Activated CD4-positive, alpha-beta T cell treated with anti-CD3 and anti-CD28 coated beads for 1 hour (primary cell): ENCODE measurements around the gene FBXL13.

Experiments
- DNase-seq: peaks from one replicate; pipeline ENCODE4 v3.0.0-alpha.2; 2020

FBXL13 gene

DNA sequence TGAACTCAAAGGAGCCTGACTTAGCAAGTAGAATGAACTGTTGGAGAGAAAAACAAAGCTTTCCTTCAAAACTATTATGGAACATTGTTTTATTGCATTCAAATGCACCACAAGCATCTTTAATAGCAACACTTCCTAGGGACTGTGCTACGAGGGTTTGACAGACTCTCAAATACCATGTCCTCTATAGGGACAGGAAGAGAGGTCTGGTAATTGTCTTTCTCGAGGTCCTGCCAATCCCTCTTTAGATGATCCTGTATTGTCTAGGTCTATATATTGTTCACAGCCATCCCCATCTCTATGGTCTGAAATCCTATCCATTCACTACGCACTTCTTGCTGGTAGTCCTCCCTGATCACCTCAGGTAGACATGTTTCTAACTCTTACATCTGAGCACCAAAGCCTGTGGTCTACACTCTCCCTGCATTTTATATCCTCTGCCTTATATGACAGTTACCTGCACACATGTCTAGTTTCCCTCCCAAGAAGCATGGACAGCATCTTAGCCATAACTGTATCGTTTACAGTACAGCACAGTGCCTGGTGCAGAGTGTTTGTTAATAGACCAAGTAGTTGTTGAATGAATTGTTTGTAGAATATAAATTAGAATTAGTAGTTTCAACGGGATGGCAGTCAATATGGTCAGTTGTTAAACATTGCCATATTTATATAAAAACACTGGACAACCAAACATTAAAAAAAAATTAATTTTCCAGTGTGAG is 183.5 kb downstream of the FBXL13 start:
- DNase-seq = no peak

DNA sequence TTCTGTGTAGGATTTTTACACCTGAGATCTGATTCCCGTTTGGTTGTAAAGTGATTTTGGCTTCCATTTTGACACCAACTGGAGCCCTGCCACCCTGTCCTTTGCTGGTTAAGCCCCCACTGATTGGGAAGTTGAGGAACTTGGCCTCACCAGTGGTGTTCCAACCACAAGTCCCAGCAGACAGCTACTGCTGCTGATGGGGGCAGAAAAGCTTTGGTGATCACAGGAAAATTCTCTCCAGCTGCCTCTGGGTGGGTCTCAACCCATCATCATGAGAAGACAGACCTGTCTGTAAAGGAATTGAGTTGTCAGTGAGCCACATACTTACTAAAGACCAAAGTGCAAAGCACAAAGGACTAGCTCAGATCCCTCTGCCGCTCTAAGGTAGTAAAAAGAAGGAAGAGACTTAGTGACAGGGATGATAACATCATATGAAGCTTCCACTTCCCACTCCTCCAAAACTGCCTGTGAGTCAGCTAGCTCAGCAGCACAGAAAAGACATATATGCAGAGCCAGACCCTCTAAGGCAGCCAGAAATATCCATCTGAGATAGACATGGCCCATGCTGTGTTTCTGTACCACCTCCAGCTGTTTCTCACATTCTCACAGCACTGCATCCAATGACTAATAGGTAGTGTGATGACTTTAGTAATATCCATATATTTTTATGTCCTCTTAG is 184.2 kb downstream of the FBXL13 start:
- DNase-seq = no peak

DNA sequence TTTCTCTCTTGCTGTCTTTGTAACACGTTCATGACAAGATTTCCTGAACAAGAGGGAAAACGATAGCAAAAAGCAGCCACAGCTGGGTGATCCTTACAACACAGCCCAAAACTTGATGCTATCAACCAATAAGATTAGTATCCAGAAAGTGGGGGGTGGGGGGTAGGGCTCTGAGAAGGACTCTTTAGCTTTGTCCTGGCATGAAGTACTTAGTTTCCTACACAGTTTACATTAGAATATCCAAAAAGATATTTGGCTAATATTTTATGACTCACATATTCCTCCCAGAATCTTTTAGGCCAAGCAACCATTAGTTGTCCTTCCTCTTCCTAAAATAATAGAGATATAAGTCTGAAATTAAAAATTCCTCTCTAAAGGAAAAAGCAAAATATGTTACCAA is 184.7 kb downstream of the FBXL13 start:
- DNase-seq = no peak

DNA sequence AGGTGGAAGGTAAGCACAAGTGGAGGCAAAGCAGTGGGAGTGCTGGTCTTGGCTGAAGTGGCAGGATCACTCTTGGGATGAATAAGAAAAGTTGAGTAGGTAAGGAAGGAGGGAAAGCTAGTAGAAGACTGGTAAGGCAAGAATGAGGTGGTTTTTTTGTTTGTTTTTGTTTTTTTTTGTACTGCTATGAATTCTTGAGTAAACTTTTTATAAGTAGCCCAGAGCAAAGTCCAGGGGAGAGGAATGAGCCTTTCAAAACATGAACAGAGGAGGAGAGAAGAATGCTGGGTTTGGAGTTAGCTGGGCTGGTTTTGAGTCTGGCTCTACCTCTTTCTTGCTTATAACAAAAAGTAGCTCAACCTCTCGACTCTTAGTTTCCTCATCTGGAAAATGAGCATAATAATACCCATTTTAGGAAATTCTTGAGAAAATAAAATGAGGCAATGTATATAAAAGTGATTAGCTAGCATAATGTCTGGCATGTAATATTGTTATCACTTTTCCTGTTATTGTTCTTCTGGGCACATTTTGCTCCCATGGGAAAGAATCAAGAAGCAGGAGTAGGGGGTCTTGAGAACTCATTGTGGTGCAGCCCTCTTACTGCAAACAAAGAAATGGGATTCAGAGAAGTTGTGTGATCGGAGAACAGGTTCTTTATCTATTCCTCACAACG is 185.9 kb downstream of the FBXL13 start:
- no peak for DNase-seq

DNA sequence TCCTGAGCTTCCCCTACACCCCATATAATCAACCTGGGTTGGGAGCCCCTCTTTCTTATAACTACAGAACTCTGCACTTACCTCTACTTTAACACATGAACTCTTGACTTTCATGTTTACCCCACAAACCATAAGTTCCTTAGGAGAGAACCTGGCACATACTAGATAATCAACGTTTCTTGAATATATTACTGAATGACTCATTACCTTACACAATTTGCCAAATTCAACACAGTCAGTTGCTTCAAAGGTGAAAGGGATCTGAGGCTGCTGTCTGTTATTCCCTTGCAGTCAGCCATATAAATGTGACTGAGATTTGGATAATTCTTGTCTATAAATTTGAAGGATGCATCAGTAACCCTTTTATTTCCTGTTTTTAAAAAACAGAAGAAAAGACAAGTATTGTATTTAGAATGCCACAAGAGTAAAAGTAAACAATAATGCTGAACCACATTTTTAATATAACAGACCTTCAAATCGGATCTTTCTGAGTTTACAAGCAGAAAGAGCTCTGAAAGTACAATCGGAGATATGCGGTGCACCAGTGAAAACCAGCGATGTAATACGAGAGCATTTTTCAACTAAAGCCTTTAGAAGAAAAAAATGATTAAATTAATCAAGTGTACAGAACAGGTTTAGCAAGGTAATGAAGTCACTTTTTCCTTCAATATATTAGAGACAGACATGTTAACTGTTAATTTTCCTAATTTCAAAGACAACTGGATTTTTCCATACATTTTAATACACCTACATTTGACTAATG is 191.3 kb downstream of the FBXL13 start:
- no peak for DNase-seq

DNA sequence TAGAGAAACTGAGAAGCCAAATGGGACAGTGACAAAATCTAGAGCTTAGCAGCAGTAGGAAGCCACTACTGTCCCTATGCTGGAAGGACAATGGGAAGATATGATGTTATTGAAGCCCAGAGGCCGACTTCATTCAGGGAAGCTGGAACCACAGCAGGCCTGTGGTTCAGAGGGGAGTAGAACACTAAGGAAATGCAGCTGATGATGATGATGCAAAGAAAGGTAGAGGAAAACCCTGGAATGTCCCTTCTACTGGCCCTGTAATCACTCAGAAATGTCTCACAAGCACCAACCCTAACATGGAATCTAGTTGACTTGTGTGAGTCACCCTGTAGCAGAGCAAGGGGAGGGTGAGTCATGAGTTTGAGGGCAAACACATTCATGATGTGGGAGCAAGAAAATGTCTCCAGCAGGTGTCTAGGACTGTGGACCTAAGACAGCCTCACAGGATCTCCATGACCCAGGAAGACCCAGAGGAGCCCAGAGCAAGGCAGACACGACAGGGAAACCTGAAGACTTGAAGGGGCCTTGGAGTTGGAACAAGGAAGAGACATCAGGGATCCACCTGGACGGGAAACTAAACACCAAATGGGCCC is 198.8 kb downstream of the FBXL13 start:
- no peak for DNase-seq

DNA sequence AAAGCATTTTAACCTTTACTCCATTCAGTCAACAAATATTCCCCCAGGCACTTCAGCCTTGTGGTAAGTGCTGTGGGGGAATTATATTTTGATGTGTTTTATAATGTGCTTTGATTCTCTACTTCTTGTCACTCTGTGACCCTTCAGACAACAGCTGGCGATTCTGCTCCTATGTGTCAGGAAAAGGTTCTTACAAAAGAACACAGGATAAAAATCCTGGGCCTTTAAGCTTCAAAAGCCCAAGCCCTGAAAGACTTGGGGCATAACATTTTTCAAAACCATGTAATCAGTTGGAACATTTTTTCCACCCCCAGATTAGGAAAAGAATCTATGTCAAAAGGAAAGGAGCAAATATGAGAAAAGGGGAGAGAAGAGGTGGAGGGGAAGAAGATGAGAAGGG is 199.6 kb downstream of the FBXL13 start:
- no peak for DNase-seq

DNA sequence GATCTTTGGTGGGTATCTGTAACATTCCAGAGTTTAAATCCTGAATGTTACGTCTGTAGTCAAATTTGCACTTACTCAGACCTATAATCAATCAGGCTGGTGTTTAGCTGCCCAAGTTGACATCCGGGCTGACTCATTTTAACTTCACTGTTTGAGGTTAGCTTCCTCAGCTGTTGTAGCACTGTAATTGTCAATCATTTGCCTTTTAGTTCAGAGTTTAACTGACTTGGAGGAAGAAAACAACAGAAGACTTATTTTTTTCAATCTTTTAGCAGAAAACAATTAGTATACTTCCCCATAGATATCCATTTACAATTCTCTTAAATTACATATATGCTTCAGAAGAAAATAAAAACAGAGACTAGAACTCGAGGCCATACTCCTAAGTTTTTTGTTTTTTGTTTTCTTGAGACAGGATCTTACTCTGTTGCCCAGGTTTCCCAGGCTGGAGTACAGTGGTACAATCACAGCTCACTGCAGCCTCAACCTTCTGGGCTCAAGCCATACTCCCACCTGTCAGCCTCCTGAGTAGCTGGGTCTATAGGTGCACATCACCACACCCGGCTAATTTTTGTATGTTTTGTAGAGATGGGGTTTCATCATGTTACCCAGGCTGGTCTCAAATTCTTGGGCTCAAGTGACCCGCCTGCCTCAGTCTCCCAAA is 200.3 kb downstream of the FBXL13 start:
- DNase-seq = no peak

DNA sequence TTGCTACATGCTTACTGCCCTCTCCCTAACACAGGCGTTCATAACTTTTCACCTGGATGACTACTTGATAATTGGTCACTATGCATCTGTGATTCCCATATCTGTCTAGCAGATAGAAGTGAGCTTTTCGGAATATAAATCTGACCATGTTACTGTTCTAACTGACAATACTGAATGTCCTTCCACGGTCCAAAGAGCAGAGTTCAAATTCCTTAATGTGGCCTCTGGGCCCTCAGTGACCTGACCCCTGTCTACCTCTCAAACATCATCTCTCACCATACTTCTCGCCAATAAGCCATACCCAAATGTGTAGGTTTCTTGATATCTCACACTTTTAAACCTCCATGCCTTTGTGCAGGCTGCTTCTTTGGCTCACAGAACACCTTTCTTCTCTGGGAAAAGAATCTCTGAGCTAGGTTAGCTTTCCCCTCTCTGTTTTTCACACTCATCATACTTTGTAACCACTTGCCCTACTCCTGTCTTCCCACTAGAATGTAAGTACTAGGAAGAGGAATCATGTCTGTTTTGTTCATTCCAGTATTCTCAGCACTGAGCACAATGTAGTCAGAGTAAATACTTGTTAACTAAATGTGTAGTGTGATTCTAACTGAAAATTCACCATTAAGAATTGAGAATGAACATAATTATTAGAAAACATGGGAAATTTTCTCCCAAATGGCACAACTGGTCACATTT is 201.0 kb downstream of the FBXL13 start:
- no peak for DNase-seq

DNA sequence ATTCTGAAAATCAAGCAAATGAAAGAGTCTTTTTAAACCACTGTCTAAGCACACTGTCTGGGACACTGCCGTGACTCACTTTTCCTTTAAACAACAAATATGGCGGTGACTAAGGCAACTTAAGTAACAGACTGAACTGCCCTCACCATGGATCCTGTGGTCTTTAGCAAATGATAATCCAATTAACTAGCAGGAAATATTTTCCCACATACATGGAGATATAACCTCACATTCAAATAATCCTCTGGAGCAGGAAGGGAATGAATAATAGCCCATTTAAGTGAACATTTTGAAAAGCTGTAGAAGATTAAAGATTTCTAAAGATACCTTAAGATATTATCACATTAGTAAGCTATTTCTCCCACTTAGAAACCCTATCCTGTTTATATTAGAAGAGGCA is 202.1 kb downstream of the FBXL13 start:
- no peak for DNase-seq

DNA sequence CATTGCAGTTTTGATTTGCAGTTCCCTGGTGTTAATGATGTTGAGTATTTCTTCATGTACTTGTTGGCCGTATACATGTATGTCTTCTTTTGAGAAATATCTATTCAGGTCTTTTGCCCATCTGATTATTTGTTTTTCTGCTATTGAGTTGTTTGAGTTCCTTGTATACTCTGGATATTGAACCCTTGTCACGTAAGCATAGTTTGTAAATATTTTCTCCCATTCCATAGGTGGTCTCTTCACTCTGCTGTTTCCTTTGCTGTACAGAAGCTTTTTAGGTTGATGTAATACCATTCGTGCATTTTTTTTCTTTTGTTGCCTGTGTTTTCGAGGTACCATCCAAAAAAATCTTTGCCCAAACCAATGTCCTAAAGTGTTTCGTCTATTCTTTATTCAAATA is 205.4 kb downstream of the FBXL13 start:
- DNase-seq = no peak

DNA sequence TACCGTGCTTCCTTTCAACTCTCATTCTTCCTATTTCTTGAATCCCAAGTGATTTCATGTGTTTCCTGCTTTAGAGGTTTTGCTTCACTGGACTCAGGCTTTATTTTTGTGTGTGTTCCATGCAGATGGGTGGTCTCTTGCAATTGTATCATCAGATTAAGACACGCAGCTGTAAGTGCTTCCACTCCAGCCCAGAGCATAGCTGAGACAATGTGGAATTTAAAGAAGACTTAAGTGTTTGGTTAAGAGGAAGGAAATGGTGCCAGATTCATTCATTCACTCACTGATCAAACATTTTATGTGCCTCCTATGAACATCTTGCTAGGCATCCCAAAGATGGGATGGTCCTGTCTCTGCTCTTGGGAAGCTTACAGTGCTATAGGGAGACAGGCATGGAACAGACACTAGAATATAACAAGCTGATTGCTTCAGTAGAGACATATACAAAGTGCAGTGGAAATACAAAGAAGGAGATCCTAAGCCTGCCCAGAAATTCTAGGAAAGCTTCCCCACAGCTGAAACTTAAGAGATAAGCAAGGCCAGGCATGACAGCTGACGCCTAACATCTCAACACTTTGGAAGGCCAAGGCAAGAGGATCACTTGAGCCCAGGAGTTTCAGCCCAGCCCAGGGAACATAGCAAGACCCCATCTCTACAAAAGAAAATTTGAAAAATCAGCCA is 207.9 kb downstream of the FBXL13 start:
- no peak for DNase-seq

DNA sequence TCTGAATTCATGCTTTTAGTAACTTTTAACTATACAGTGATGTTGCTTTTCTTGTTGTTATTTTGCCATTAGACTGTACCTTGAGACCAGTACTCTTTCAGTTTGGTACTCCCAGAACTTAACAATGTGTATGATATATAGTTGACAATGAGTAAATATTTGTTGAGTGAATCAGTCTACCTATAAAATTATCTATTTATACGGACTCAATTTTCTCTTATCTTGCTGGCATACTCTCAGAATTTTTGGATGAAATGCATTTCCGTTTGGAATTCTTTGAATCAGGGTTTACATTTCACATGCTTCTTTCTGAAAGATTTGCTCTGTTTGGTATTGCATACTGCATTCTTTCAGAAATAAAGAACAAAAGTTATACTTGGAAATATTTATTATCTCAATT is 209.6 kb downstream of the FBXL13 start:
- DNase-seq = no peak

DNA sequence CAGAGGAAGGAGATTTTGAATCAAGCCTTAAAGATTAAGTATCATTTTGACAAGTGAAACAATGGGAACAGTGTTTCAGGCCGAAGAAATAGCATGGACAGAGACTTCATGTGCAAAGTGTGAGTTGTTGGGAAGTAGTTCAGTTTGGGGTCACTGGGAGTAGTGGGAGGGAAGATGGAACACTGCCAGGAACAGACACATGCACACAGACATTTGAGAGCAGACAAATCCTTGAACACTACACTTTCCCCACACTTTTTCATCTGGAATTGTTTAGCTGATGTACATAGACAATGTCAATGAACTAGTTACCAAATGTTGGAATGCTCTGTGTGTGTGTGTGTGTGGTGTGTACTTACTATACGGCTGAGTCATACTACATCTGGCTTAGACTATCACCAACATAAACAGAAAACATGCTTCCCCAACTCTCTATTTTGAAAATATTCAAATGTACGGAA is 214.2 kb downstream of the FBXL13 start:
- no peak for DNase-seq

DNA sequence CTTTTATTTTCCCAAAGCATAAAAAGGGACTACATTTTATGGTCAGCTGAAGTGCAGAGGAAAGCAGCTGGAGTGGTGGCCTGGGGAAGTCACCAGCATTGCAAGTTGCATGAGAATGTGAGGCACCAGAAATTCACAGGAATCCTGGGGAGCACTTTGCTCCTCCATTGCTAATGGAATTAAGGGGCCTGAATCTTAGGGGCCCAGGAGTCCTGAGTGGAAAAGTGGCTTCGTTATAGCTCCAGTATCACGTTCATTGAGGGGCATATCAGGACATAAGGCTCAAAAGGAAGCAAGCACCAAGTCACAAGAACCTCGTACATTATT is 214.8 kb downstream of the FBXL13 start:
- no peak for DNase-seq

DNA sequence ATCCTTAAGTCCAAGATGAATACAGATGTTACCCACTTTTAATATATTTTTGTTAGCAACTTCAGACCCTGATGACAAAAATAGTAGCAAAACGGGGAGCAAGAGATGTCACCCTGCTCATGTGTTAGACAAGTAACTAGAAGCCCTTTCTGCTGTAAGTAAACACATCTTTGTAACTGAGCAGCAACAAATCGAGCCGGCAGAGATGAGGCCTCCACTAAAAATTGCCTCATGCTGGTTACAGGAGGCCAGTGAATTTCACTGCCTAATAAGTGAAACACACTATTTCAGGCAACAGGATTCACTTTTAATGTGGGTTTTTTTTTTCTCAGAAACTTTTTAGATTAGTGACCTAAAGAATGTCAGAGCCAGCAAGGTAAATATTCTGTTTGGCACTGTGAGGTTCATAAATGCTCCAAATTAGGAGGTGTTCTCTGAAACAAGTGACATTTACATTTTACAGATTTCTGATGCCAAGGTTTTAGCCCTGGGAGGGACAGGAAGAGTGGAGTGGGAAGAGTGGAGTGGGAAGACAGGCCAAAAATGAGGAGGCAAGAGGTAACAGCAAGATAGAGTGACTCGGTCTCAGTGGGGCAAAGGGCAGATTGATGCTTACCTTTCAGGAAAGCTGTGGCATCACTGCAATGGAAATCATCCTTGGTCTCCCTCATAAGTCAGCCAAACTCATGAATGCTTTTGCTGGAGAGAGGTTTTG is 215.4 kb downstream of the FBXL13 start:
- no peak for DNase-seq

DNA sequence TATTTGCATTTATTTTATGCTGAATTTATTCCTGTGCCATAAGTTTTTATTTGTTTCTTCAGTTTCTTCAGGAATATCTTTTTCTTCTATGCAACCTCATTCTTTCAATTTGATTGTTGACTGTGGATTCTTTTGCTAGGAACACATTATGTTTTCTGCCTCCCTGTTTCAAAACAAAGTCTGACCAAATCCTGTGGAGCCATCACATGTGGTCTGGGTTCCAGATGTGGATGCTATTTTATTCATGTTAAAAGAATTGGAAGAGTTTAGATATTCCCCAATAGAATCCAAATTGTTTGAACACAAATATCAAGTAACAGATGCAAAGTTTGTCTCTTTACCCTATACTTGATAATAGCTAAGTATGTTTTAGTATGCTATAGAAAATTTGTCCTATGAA is 218.6 kb downstream of the FBXL13 start:
- no peak for DNase-seq

DNA sequence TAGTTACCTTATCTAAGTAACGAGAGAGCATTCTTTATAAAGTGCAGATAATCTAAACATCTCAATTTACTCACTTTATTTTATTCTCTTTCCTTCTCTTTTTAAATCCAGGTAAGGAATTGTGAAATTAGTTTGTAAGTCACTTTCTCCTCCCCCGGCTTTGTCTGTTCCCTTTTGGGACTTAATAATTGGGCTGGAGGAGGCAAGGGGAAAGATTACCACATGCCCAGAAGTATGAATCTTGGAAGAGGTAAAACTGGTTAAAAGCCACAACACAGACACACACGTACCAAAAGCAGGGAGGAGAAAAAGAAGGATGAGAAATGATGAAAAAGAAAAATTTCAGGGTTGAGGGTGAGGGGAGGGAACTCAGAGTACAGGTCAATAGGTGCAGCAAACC is 225.1 kb downstream of the FBXL13 start:
- no peak for DNase-seq

DNA sequence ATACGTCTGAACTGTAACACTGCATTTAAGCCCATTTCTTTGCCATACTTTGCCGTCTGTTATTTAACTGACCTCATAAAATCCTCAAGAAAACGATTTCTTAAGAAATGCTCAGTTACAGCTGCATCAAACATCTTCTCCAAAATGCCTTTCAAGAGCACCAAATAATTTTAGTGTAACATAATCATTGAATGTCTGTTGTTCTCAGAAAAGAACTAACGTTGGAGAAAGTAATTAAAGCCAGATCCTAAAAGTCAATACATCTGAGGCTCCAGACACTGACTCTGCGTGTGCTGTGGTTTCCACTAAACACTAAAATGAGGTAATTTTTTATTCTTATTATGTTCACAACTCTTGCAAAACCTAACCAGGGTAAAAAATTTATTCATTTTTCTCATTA is 225.5 kb downstream of the FBXL13 start:
- no peak for DNase-seq

DNA sequence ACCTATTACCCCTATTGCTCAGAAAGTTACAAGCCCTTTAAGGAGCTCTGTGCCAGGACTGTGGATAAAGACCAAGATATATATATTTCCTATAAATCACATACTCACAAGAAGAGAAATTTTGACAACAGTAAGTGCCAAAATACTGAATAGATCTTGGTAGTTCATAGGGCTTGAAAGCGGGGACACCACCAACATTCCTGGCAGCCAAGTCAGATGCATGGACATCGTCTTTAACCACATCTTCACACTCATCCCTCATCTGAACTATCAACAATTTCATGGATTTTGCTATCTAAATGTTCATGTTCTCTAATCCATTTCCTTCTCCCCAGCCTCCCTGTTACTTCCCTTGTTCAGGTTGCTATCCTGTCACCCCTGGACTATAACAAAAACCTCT is 229.2 kb downstream of the FBXL13 start:
- DNase-seq = no peak

DNA sequence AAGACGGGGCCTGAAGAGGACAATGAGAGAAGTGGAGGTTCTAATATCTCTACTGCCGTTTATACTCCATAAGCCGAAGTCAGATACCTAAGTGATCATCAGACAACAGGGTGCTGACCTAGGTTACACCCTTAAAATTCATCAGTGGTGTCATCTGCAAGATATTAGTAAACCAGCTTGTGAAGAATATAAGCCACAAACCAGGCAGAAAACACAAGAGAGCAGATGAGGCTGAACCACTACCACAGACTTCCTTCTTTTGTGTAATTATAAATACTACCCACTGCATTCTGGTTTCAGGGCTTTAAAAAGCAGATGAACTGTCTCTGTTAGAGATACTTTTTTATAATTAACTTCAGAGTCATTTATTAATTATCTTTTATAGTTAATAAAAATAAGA is 230.7 kb downstream of the FBXL13 start:
- DNase-seq = no peak
